GM23338 (cell line): Measurements from ENCODE around the gene TNNI3. TPM values are rescaled to one million over a fixed set of nuclear protein-coding genes. Genes with fewer than 3 reads are reported as not detected.
A peak's percentile ranks its signal among the peaks of the same experiment; 100 is the strongest.

Experiments used
- ATAC-seq: fragments of 200-7000 bp; cut with Tn5 transposase; 3 replicates; pipeline ENCODE4 v1.9.1; 2020
- DNase-seq: peaks from one replicate; pipeline ENCODE4 v3.0.0-alpha.2; 2015; ENCODE audit warnings: low spot score
- H2AFZ ChIP-seq: fragments of 200-600 bp; sonication (generic); 2 replicates; pipeline ENCODE4 v1.8.0; 2016; ENCODE audit warnings: antibody characterized with exemption, mild to moderate bottlenecking, moderate library complexity
- H3F3A ChIP-seq: fragments of 200-600 bp; sonication (generic); replicated peaks from 2 replicates; pipeline ENCODE4 v1.8.0; 2017; ENCODE audit warnings: antibody characterized with exemption, mixed run types, low read depth
- H3K27ac ChIP-seq: fragments of 200-600 bp; sonication (generic); 2 replicates; pipeline ENCODE4 v1.6.1; 2016; ENCODE audit warnings: low read depth
- H3K27me3 ChIP-seq: fragments of 200-600 bp; sonication (generic); 2 replicates; pipeline ENCODE4 v1.8.0; 2016; ENCODE audit warnings: mild to moderate bottlenecking, mixed run types, moderate library complexity; ENCODE audit not compliant: insufficient read depth
- H3K36me3 ChIP-seq: fragments of 200-600 bp; sonication (generic); 2 replicates; pipeline ENCODE4 v1.8.0; 2016; ENCODE audit warnings: mild to moderate bottlenecking; ENCODE audit not compliant: insufficient read depth
- H3K4me1 ChIP-seq: fragments of 200-600 bp; sonication (generic); 2 replicates; pipeline ENCODE4 v1.8.0; 2016; ENCODE audit warnings: mild to moderate bottlenecking, moderate library complexity; ENCODE audit not compliant: insufficient read depth
- H3K4me2 ChIP-seq: fragments of 200-600 bp; sonication (generic); 2 replicates; pipeline ENCODE4 v1.7.1; 2017; ENCODE audit warnings: mixed run types
- H3K4me3 ChIP-seq: fragments of 200-600 bp; sonication (generic); 2 replicates; pipeline ENCODE4 v1.6.1; 2016; ENCODE audit warnings: mixed run types
- H3K79me2 ChIP-seq: fragments of 200-600 bp; sonication (generic); replicated peaks from 2 replicates; pipeline ENCODE4 v1.8.0; 2017; ENCODE audit warnings: mild to moderate bottlenecking; ENCODE audit not compliant: insufficient read depth
- H3K9me2 ChIP-seq: fragments of 200-600 bp; sonication (generic); 2 replicates; pipeline ENCODE4 v1.8.0; 2017; ENCODE audit not compliant: insufficient read depth
- H4K20me1 ChIP-seq: fragments of 200-600 bp; sonication (generic); replicated peaks from 2 replicates; pipeline ENCODE4 v1.8.0; 2017; ENCODE audit warnings: mild to moderate bottlenecking; ENCODE audit not compliant: insufficient read depth
- H3K27ac Mint-ChIP-seq: 2 replicates; pipeline ENCODE4 v1.8.0; 2020; ENCODE audit warnings: inconsistent platforms, mild to moderate bottlenecking, moderate library complexity, mixed read lengths
- H3K27me3 Mint-ChIP-seq: 3 replicates; pipeline ENCODE4 v1.8.0; 2022; ENCODE audit warnings: low read depth, mild to moderate bottlenecking, moderate library complexity, mixed read lengths, inconsistent platforms; ENCODE audit not compliant: insufficient read depth, poor library complexity
- H3K36me3 Mint-ChIP-seq: 3 replicates; pipeline ENCODE4 v1.8.0; 2021; ENCODE audit warnings: low read depth, mild to moderate bottlenecking, inconsistent platforms, moderate library complexity, mixed read lengths
- H3K4me1 Mint-ChIP-seq: 3 replicates; pipeline ENCODE4 v1.8.0; 2020; ENCODE audit warnings: mild to moderate bottlenecking, inconsistent platforms, mixed read lengths
- H3K4me3 Mint-ChIP-seq: 3 replicates; pipeline ENCODE4 v1.8.0; 2021; ENCODE audit warnings: moderate library complexity, mild to moderate bottlenecking, inconsistent platforms, mixed read lengths
- H3K9me3 Mint-ChIP-seq: 3 replicates; pipeline ENCODE4 v1.8.0; 2020; ENCODE audit warnings: moderate library complexity, mild to moderate bottlenecking, inconsistent platforms, mixed read lengths
- CREB1 ChIP-seq: fragments of 250-450 bp; sonication (Bioruptor Pico); IDR thresholded peaks from 2 replicates; pipeline ENCODE4 v1.5.0; 2020; ENCODE audit warnings: low read depth, mild to moderate bottlenecking, moderate library complexity
- EZH2 ChIP-seq: fragments of 200-600 bp; sonication (generic); IDR thresholded peaks from one replicate; pipeline ENCODE4 v1.8.0; 2017; ENCODE audit warnings: antibody characterized with exemption, mild to moderate bottlenecking, low read depth; ENCODE audit not compliant: unreplicated experiment
- JUNB ChIP-seq: IDR thresholded peaks from one replicate; pipeline ENCODE4 v1.6.1; 2016; ENCODE audit warnings: antibody characterized with exemption; ENCODE audit not compliant: unreplicated experiment
- POLR2AphosphoS5 ChIP-seq: IDR thresholded peaks from 2 replicates; pipeline ENCODE4 v1.6.1; 2016; ENCODE audit warnings: antibody characterized with exemption, low read depth
- STAT1 ChIP-seq: IDR thresholded peaks from one replicate; pipeline ENCODE4 v1.6.1; 2016; ENCODE audit warnings: antibody characterized with exemption; ENCODE audit not compliant: unreplicated experiment
- ZNF114 ChIP-seq: fragments of 250-450 bp; sonication (Bioruptor Pico); IDR thresholded peaks from 2 replicates; pipeline ENCODE4 v1.5.0; 2020; ENCODE audit warnings: mild to moderate bottlenecking, moderate library complexity
- ZNF331 ChIP-seq: fragments of 250-450 bp; sonication (Bioruptor Pico); IDR thresholded peaks from 2 replicates; pipeline ENCODE4 v1.5.0; 2020; ENCODE audit warnings: low read depth, mild to moderate bottlenecking, moderate library complexity
- ZNF462 ChIP-seq: fragments of 250-450 bp; sonication (Bioruptor Pico); IDR thresholded peaks from 2 replicates; pipeline ENCODE4 v1.5.0; 2020; ENCODE audit warnings: mild to moderate bottlenecking, moderate library complexity
- polyA plus RNA-seq: library from polyadenylated mRNA; unstranded; fragments of >200 nt; fragmentation: Nextera tagmentation; extraction: Ambion mirVana; gene quantifications from 2 replicates; pipeline ENCODE4 v1.2.1, GENCODE V29; 2016
- total RNA-seq: library from RNA; depleted of rRNA; stranded (reverse); fragments of >200 nt; shearing (Covaris generic); gene quantifications from 2 replicates; pipeline ENCODE4 v1.2.3, GENCODE V29; 2014
- TF ChIP-seq, protein P1 (sequence below): IDR thresholded peaks from one replicate; pipeline ENCODE4 v1.6.1; 2018; ENCODE audit warnings: antibody characterized with exemption; ENCODE audit not compliant: unreplicated experiment

TNNI3 gene
- total and polyA plus RNA-seq, 2 experiments from 2014 or later, result 21.5 to 150 TPM

GRCh38 chr19:55175117-55175867 lies 17.8 kb upstream of the TNNI3 start:
- peaks cover 46% of the 10 kb centered on the region for H3K27me3 Mint-ChIP-seq
- Histone ChIP-seq H3K9me2 (0 out of 2 replicates have a peak, but pooled peaks cover 3% of the 10 kb centered on the region), H2AFZ (0 out of 2 replicates have a peak overlapping the region, but pooled peaks have one; percentile 47), H3F3A (peaks cover 14% of the 10 kb centered on the region; the same call in 1 of the 2 replicates), H3K36me3 (no peaks in the 10 kb centered on the region), H3K27me3 (peaks cover 59% of the 10 kb centered on the region), H3K4me1 (peaks cover 12% of the 10 kb centered on the region; the same call in 1 of the 2 replicates), H3K79me2 (no peaks in the 10 kb centered on the region), H3K4me3 (peak overlapping the region; percentile 85), H3K27ac (no peak overlapping the region), H4K20me1 (no peaks in the 10 kb centered on the region), H3K4me2 (peak overlapping the region; percentile 96; the same call in 1 of the 2 replicates)
- peaks cover 32% of the 10 kb centered on the region for H3K4me1 Mint-ChIP-seq
- TF ChIP-seq JUNB (no peak), POLR2AphosphoS5 (peak; percentile 68), ZNF114 (CRISPR knock-in tag) (no peak)
- ATAC-seq, result peak; percentile 19
- H3K27ac Mint-ChIP-seq, result no peak overlapping the region
- DNase-seq, result peak; percentile 66
- H3K9me3 Mint-ChIP-seq, result peaks cover 10% of the 10 kb centered on the region; the same call in 2 of the 3 replicates
- H3K36me3 Mint-ChIP-seq, result no peaks in the 10 kb centered on the region; the same call in 2 of the 3 replicates
- peak overlapping the region; percentile 31; the same call in 1 of the 3 replicates for H3K4me3 Mint-ChIP-seq

GRCh38 chr19:55174425-55175116 lies 17.0 kb upstream of the TNNI3 start:
- peaks cover 40% of the 10 kb centered on the region for H3K27me3 Mint-ChIP-seq
- H3K4me1 Mint-ChIP-seq, result peaks cover 28% of the 10 kb centered on the region
- TF ChIP-seq, protein P1, sequence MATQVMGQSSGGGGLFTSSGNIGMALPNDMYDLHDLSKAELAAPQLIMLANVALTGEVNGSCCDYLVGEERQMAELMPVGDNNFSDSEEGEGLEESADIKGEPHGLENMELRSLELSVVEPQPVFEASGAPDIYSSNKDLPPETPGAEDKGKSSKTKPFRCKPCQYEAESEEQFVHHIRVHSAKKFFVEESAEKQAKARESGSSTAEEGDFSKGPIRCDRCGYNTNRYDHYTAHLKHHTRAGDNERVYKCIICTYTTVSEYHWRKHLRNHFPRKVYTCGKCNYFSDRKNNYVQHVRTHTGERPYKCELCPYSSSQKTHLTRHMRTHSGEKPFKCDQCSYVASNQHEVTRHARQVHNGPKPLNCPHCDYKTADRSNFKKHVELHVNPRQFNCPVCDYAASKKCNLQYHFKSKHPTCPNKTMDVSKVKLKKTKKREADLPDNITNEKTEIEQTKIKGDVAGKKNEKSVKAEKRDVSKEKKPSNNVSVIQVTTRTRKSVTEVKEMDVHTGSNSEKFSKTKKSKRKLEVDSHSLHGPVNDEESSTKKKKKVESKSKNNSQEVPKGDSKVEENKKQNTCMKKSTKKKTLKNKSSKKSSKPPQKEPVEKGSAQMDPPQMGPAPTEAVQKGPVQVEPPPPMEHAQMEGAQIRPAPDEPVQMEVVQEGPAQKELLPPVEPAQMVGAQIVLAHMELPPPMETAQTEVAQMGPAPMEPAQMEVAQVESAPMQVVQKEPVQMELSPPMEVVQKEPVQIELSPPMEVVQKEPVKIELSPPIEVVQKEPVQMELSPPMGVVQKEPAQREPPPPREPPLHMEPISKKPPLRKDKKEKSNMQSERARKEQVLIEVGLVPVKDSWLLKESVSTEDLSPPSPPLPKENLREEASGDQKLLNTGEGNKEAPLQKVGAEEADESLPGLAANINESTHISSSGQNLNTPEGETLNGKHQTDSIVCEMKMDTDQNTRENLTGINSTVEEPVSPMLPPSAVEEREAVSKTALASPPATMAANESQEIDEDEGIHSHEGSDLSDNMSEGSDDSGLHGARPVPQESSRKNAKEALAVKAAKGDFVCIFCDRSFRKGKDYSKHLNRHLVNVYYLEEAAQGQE, result no peak
- no peak for TF ChIP-seq STAT1
- no peak for TF ChIP-seq ZNF331 (CRISPR knock-in tag)
- TF ChIP-seq ZNF114 (CRISPR knock-in tag), result no peak
- no peak for TF ChIP-seq JUNB
- TF ChIP-seq POLR2AphosphoS5, result no peak
- no peak for TF ChIP-seq CREB1
- no peak for TF ChIP-seq ZNF462
- TF ChIP-seq EZH2, result no peak
- Histone ChIP-seq H3K9me2 (0 out of 2 replicates have a peak, but pooled peaks cover 3% of the 10 kb centered on the region), H3K79me2 (no peaks in the 10 kb centered on the region), H3K27ac (no peak overlapping the region), H3K36me3 (no peaks in the 10 kb centered on the region), H3K4me3 (peak overlapping the region; percentile 85), H3K4me1 (peaks cover 9% of the 10 kb centered on the region; the same call in 1 of the 2 replicates), H3K4me2 (peak overlapping the region; percentile 96), H3K27me3 (peaks cover 64% of the 10 kb centered on the region), H2AFZ (peak overlapping the region; percentile 74; the same call in 1 of the 2 replicates), H3F3A (peaks cover 12% of the 10 kb centered on the region; the same call in 1 of the 2 replicates), H4K20me1 (no peaks in the 10 kb centered on the region)
- H3K36me3 Mint-ChIP-seq, result no peaks in the 10 kb centered on the region; the same call in 2 of the 3 replicates
- ATAC-seq (no peak), DNase-seq (no peak)
- H3K9me3 Mint-ChIP-seq, result peaks cover 10% of the 10 kb centered on the region; the same call in 2 of the 3 replicates
- H3K4me3 Mint-ChIP-seq, result peak overlapping the region; percentile 77
- no peak overlapping the region for H3K27ac Mint-ChIP-seq
